HEK293 (cell line): ENCODE results near the gene CMPK1.
A peak's percentile ranks its signal among the peaks of the same experiment; 100 is the strongest.

ENCODE experiments used
- CTCF ChIA-PET: fragments of 350-600 bp; formaldehyde crosslinking; extraction: SDS; loops from one replicate; lab custom pipeline; 2021; ENCODE audit warnings: antibody characterized with exemption; lab: Yijun Ruan, JAX
- POLR2A ChIA-PET: fragments of 300-600 bp; formaldehyde crosslinking; extraction: SDS; loops from one replicate; lab custom pipeline; 2020; ENCODE audit warnings: antibody characterized with exemption, inconsistent platforms; lab: Yijun Ruan, JAX
- H3K27ac ChIP-seq: fragments of 200-500 bp; sonication (Bioruptor generic); 2 replicates; pipeline ENCODE4 v1.5.1; 2014; ENCODE audit warnings: low read depth, low read length, control low read depth, inconsistent platforms; ENCODE audit errors: extremely low read depth
- H3K36me3 ChIP-seq, 2 experiments: fragments of 200-500 bp in 1 of 2; sonication (Bioruptor generic) in 1 of 2; 1 replicate in 1 of 2; 2 replicates in 1 of 2; pipeline ENCODE4 v1.5.1; 2014 to 2017; ENCODE audit warnings: inconsistent platforms in 2 of 2, low read length in 2 of 2; ENCODE audit not compliant: control insufficient read depth in 2 of 2, insufficient read depth in 1 of 2
- H3K4me1 ChIP-seq: fragments of 200-500 bp; sonication (Bioruptor generic); 2 replicates; pipeline ENCODE4 v1.5.1; 2014; ENCODE audit warnings: mild to moderate bottlenecking, low read length, inconsistent platforms; ENCODE audit not compliant: control insufficient read depth, insufficient read depth
- H3K4me3 ChIP-seq: 2 replicates; pipeline ENCODE4 v1.5.1; 2011; ENCODE audit warnings: low read depth, mild to moderate bottlenecking, control low read depth, low read length, moderate library complexity
- H3K9me3 ChIP-seq: fragments of 200-500 bp; sonication (Bioruptor generic); 2 replicates; pipeline ENCODE4 v1.5.1; 2014; ENCODE audit warnings: low read depth, low read length, inconsistent platforms; ENCODE audit not compliant: control insufficient read depth, insufficient read depth
- GLI2 ChIP-seq: fragments of 450-650 bp; formaldehyde crosslinking; IDR thresholded peaks from 2 replicates; pipeline ENCODE4; 2017; ENCODE audit warnings: missing biosample characterization, missing genetic modification characterization, low read depth, borderline replicate concordance
- PRDM4 ChIP-seq: fragments of 450-650 bp; formaldehyde crosslinking; IDR thresholded peaks from 2 replicates; pipeline ENCODE4 v1.5.1; 2017; ENCODE audit warnings: missing biosample characterization, missing genetic modification characterization
- ZNF121 ChIP-seq: fragments of 450-650 bp; formaldehyde crosslinking; IDR thresholded peaks from 2 replicates; pipeline ENCODE4 v1.5.1; 2016; ENCODE audit warnings: missing biosample characterization, missing genetic modification characterization
- ZNF518A ChIP-seq: fragments of 450-650 bp; formaldehyde crosslinking; conservative IDR thresholded peaks from 2 replicates; pipeline ENCODE4 v1.5.1; 2016; ENCODE audit warnings: low read depth, missing biosample characterization, missing genetic modification characterization
- ZNF645 ChIP-seq: fragments of 450-650 bp; formaldehyde crosslinking; IDR thresholded peaks from 2 replicates; pipeline ENCODE4; 2016; ENCODE audit warnings: missing biosample characterization, missing genetic modification characterization
- ZNF701 ChIP-seq: fragments of 450-650 bp; formaldehyde crosslinking; IDR thresholded peaks from 2 replicates; pipeline ENCODE4 v1.5.1; 2016; ENCODE audit warnings: missing biosample characterization, missing genetic modification characterization
- ZNF830 ChIP-seq: fragments of 450-650 bp; IDR thresholded peaks from 2 replicates; pipeline ENCODE4 v1.5.0; 2018; ENCODE audit warnings: missing biosample characterization, missing genetic modification characterization, low read depth, mild to moderate bottlenecking, moderate library complexity

CMPK1 gene

GRCh38 chr1:47325528-47325927 lies 8.1 kb upstream of the CMPK1 start (continued):
- TF ChIP-seq ZNF830 (tag by site-specific recombination) (no peak), PRDM4 (no peak), ZNF518A (no peak), ZNF645 (tag by site-specific recombination) (no peak)

- Histone ChIP-seq H3K4me1 (no peaks in the 10 kb centered on the region), H3K9me3 (no peaks in the 10 kb centered on the region), H3K36me3 (no peaks in the 10 kb centered on the region)
- TF ChIP-seq ZNF121 (tag by site-specific recombination) (0 out of 2 replicates have a peak, but pooled peaks have one; percentile 53), GLI2 (no peak)
- TF ChIP-seq, all 188 proteins: peak for 1
- ChIA-PET CTCF (interaction anchor here (1.2 kb wide), 1 partner anchor 9 kb away, joined by 4 read pairs; no protein-coding TSS in a partner anchor), POLR2A (interaction anchor here (4.5 kb wide), 1 partner anchor 12 kb away, joined by 32 read pairs; the partner anchor contains the start of gene STIL)
- Histone ChIP-seq H3K4me3 (no peak overlapping the region), H3K27ac (no peak overlapping the region)
Measured at GRCh38 chr1:47326271-47326670, 7.3 kb upstream of the CMPK1 start.

GRCh38 chr1:47328992-47329391 lies 4.6 kb upstream of the CMPK1 start:
- no peaks in the 10 kb centered on the region for H3K9me3 ChIP-seq
- TF ChIP-seq PRDM4: peak; percentile 99
- TF ChIP-seq ZNF701: no peak
- CTCF ChIA-PET: interaction anchor here (1.1 kb wide), 1 partner anchor 66 kb away, joined by 4 read pairs; no protein-coding TSS in a partner anchor
- H3K4me1 ChIP-seq: no peaks in the 10 kb centered on the region
- POLR2A ChIA-PET: interaction anchor here (1.1 kb wide), 1 partner anchor 15 kb away, joined by 6 read pairs; the partner anchor contains the start of gene STIL
- no peaks in the 10 kb centered on the region for H3K36me3 ChIP-seq
- H3K27ac ChIP-seq: no peak overlapping the region
- no peak overlapping the region for H3K4me3 ChIP-seq
